HG03039 (cell line): Measurements from ENCODE around the gene TGOLN2.

Experiments used
- ATAC-seq: cut with Tn5 transposase; IDR thresholded peaks from one replicate; pipeline ENCODE4 v1.9.1; 2021; ENCODE audit warnings: mild to moderate bottlenecking, moderate library complexity; ENCODE audit not compliant: unreplicated experiment

The TGOLN2 gene

GRCh38 chr2:85309699-85310321, 18.0 kb downstream of the TGOLN2 start:
- ATAC-seq = no peak

- no peak for ATAC-seq
Measured at GRCh38 chr2:85308896-85309555, 18.8 kb downstream of the TGOLN2 start.

GRCh38 chr2:85308201-85308600, 19.6 kb downstream of the TGOLN2 start:
- ATAC-seq = no peak

GRCh38 chr2:85307527-85307897, 20.3 kb downstream of the TGOLN2 start:
- ATAC-seq = no peak

- ATAC-seq = no peak
Measured at GRCh38 chr2:85303780-85304531, 23.8 kb downstream of the TGOLN2 start.

GRCh38 chr2:85302121-85302520, 25.7 kb downstream of the TGOLN2 start:
- no peak for ATAC-seq

GRCh38 chr2:85291425-85292023, 36.3 kb downstream of the TGOLN2 start:
- no peak for ATAC-seq

GRCh38 chr2:85288244-85288725, 39.5 kb downstream of the TGOLN2 start:
- ATAC-seq = no peak

GRCh38 chr2:85287721-85288120, 40.1 kb downstream of the TGOLN2 start:
- ATAC-seq = no peak

- no peak for ATAC-seq
Measured at GRCh38 chr2:85286918-85287317, 40.9 kb downstream of the TGOLN2 start.

- ATAC-seq = no peak
Measured at GRCh38 chr2:85283641-85284040, 44.1 kb downstream of the TGOLN2 start.

GRCh38 chr2:85282914-85283313, 44.9 kb downstream of the TGOLN2 start:
- ATAC-seq = no peak

- no peak for ATAC-seq
Measured at GRCh38 chr2:85281553-85281952, 46.2 kb downstream of the TGOLN2 start.

GRCh38 chr2:85278361-85278760, 49.4 kb downstream of the TGOLN2 start:
- ATAC-seq = no peak

GRCh38 chr2:85277416-85278158, 50.2 kb downstream of the TGOLN2 start:
- ATAC-seq = no peak

GRCh38 chr2:85276571-85277118, 51.1 kb downstream of the TGOLN2 start:
- no peak for ATAC-seq

GRCh38 chr2:85275984-85276540, 51.7 kb downstream of the TGOLN2 start:
- ATAC-seq = no peak

GRCh38 chr2:85273738-85274731, 53.8 kb downstream of the TGOLN2 start:
- no peak for ATAC-seq

- no peak for ATAC-seq
Measured at GRCh38 chr2:85272357-85272756, 55.4 kb downstream of the TGOLN2 start.
